Measurements from ENCODE around the gene LEFTY1. TPM values are rescaled to one million over a fixed set of nuclear protein-coding genes. Genes with fewer than 3 reads are reported as not detected.

Gene LEFTY1
- total RNA-seq, 1 experiment from 2014 or later, result 0.64 TPM

DNA sequence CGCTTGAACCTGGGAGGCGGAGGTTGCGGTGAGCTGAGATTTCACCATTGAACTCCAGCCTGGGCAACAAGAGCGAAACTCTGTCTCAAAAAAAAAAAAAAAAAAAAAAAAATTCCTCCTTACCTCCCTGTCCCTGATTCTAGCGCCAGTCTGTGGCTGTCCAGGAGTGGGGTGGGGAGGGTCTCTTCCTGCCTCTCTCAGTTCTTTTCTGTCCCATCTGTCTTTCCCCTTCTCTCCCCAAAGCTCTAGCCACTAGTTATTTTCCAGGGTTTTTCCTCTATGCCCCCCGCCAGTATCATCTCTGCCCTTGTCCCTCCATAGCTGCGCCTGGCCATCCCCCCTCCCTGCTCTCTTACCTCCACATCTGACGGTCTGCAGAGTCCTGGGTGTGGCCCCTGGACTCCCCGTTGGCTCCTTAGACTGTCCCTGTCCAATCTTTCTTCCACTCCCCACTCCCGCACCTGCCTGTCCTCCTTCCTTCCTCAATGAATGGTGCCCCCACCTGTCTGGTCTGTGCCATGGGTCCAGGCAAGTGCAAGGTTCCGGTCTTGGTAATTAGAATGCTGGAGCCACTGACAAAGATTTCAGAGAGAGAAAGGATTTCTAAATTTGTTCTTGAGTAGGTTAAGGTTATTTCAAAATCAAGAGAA lies 5.2 kb downstream of the LEFTY1 start:
- peak overlapping the region; percentile 99 for H3K4me2 ChIP-seq (ENCODE audit: low read length)
- H2AFZ ChIP-seq (ENCODE audit: low read depth, low read length, poor library complexity, severe bottlenecking), result no peak overlapping the region
- H3K36me3 ChIP-seq (ENCODE audit: control insufficient read depth in 1 of 2, insufficient read depth in 2 of 2, low read length in 2 of 2), result no peaks in the 10 kb centered on the region
- ChIA-PET POLR2A (interaction anchor here (1.0 kb wide), 1 partner anchor 40 kb away, joined by 3 read pairs; the partner anchor contains the start of gene PYCR2), RAD21 (ENCODE audit: low non-redundant PET in 1 of 2, low total read pairs in 2 of 2, uncharacterized antibody in 2 of 2, unreplicated experiment in 2 of 2) (interaction anchor here in 1 of 2 experiments (0.7 to 1.8 kb wide), 2 partner anchors 49 to 106 kb away, joined by 3 to 5 read pairs; partner anchors contain the start of gene SRP9), CTCF (interaction anchor here (0.9 to 2.1 kb wide), 4 partner anchors 15 to 108 kb away, joined by 3 to 10 read pairs (median 4); no protein-coding TSS in a partner anchor)
- no peak for DNase-seq (ENCODE audit: low read depth, low spot score)
- H3K27me3 ChIP-seq (ENCODE audit: insufficient read depth, low read length), result no peaks in the 10 kb centered on the region
- peak; percentile 57 for TF ChIP-seq YY1 (IDR thresholded peaks at IDR 0.05; ENCODE audit: extremely low read depth, insufficient replicate concordance, low read depth, low read length)
- TF ChIP-seq, protein P1, sequence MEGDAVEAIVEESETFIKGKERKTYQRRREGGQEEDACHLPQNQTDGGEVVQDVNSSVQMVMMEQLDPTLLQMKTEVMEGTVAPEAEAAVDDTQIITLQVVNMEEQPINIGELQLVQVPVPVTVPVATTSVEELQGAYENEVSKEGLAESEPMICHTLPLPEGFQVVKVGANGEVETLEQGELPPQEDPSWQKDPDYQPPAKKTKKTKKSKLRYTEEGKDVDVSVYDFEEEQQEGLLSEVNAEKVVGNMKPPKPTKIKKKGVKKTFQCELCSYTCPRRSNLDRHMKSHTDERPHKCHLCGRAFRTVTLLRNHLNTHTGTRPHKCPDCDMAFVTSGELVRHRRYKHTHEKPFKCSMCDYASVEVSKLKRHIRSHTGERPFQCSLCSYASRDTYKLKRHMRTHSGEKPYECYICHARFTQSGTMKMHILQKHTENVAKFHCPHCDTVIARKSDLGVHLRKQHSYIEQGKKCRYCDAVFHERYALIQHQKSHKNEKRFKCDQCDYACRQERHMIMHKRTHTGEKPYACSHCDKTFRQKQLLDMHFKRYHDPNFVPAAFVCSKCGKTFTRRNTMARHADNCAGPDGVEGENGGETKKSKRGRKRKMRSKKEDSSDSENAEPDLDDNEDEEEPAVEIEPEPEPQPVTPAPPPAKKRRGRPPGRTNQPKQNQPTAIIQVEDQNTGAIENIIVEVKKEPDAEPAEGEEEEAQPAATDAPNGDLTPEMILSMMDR (IDR thresholded peaks at IDR 0.05 in 2 of 3, conservative IDR thresholded peaks at IDR 0.05 in 1 of 3; ENCODE audit: borderline replicate concordance in 1 of 3, insufficient read depth in 1 of 3, low read depth in 2 of 3, low read length in 2 of 3), result peak in 2 of 3 experiments; percentile 43 to 44; a peak in 4 of 6 replicates
- TF ChIP-seq POLR2AphosphoS5 (IDR thresholded peaks at IDR 0.05; ENCODE audit: low read depth, low read length), result peak; percentile 40; the same call in 1 of the 2 replicates
- TF ChIP-seq CEBPB (IDR thresholded peaks at IDR 0.05; ENCODE audit: low read depth), result no peak
- BruUV-seq (replicated peaks), result TSS peak; percentile 73
- no peaks in the 10 kb centered on the region for H3K9me3 ChIP-seq (ENCODE audit: control insufficient read depth in 1 of 2, insufficient read depth in 1 of 2, low read depth in 1 of 2, low read length in 2 of 2)
- H3K4me1 ChIP-seq (ENCODE audit: control insufficient read depth in 1 of 2, insufficient read depth in 2 of 2, low read length in 2 of 2), result peaks cover 16 to 31% of the 10 kb centered on the region in 2 experiments
- H4K20me1 ChIP-seq (ENCODE audit: insufficient read depth), result no peaks in the 10 kb centered on the region
- peak; percentile 47 for ATAC-seq
- H3K79me2 ChIP-seq (ENCODE audit: insufficient read depth, low read length), result no peaks in the 10 kb centered on the region; the same call in 1 of the 2 replicates
- H3K9ac ChIP-seq (ENCODE audit: low read length), result peak overlapping the region; percentile 86
- H3K4me3 ChIP-seq (replicated peaks in 1 of 2; ENCODE audit: low read depth in 1 of 2, low read length in 2 of 2), result peak overlapping the region; percentile 80 to 83
- H3K27ac ChIP-seq (ENCODE audit: low read depth, low read length), result peak overlapping the region; percentile 81
- H3K9me2 ChIP-seq (ENCODE audit: insufficient read depth), result no peaks in the 10 kb centered on the region
- intact Hi-C loops (cut with micrococcal nuclease), result loop anchor here (2.0 to 10.0 kb wide), 3 partner anchors 39 to 109 kb away; partner anchors contain the start of genes EPHX1 and SRP9

Data from HCT116 (cell line).